Inflammatory macrophage treated with lipopolysaccharide for 1 hour (primary cell): ENCODE results near the gene ZFC3H1.
"Not testable (repeated sequence)": the region's sequence is repeated elsewhere in the genome, so short reads cannot be mapped to it uniquely, and the experiment has no call there.

Experiments used
- DNase-seq, 2 donors: peaks; one replicate each; pipeline ENCODE4 v3.0.0-alpha.2; 2020 to 2022

Gene ZFC3H1

DNA sequence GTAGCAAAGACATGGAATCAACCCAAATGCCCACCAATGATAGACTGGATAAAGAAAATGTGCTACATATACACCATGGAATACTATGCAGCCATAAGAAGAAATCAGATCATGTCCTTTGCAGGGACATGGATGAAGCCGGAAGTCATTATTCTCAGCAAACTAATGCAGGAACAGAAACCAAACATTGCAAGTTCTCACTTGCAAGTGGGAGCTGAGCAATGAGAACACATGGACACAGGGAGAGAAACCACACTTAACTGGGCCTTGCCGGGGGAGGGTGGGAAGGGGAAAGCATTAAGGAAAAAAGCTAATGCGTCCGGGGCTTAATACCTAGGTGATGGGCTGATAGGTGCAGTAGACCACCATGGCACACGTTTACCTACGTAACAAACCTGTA, 93.8 kb downstream of the ZFC3H1 start:
- not testable (repeated sequence) for DNase-seq

DNA sequence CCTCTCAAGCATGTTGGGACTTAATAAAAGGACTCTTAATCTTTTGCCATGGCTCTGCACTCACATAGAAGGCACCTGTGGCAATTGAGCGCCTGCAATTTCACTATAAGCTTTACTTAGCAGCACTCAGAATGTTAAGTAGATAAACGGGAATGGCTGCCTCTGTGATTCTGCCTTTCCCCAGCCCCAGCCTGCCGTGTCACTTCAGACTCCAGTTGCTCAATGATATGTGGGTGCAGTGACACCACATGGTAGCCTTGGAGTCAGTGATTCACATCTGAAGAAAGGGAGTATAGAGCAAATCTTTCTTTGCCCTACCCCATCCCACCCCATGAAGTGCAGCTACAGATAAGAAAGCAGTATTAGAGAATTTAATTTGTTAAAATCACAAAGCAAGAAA, 96.1 kb downstream of the ZFC3H1 start:
- peak; percentile 11 to 33 for DNase-seq

DNA sequence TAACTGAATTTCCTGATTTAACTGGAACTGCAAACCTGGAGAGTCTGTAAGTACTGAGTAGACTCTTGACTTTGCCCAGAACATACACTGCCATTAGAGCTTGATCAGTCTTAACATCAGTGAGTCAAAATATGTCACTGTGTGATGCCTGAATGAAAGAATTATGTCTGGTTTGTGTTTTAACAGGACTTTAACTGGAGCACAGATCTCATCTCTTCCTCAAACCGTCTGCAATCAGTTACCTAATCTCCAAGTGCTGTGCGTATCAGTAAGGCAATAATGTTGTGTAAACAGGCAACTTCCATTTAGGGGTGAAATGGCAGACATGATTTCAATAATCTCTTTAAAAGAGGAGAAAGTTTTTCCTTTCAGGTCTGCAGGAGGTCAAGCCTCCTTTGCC, 97.0 kb downstream of the ZFC3H1 start:
- DNase-seq = peak in 1 of 2 donors; percentile 4

DNA sequence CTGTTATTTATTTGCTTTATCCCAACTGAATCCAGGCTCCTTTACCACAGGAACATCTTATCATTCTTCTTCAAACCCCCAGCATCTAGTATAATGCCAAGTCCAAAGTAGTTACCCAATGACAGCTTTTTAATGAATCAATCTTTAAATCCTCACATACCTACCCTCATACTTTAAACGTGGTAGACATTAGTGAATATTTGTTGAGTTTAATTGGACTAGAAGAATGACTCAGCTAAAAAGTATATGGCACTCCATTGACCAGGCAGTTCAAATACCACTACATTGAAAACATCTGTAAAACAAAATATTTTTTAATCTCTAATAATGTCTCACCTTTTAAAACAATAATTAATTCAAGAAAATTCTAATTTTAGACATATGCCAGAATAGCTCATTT, 98.1 kb downstream of the ZFC3H1 start:
- DNase-seq = no peak

DNA sequence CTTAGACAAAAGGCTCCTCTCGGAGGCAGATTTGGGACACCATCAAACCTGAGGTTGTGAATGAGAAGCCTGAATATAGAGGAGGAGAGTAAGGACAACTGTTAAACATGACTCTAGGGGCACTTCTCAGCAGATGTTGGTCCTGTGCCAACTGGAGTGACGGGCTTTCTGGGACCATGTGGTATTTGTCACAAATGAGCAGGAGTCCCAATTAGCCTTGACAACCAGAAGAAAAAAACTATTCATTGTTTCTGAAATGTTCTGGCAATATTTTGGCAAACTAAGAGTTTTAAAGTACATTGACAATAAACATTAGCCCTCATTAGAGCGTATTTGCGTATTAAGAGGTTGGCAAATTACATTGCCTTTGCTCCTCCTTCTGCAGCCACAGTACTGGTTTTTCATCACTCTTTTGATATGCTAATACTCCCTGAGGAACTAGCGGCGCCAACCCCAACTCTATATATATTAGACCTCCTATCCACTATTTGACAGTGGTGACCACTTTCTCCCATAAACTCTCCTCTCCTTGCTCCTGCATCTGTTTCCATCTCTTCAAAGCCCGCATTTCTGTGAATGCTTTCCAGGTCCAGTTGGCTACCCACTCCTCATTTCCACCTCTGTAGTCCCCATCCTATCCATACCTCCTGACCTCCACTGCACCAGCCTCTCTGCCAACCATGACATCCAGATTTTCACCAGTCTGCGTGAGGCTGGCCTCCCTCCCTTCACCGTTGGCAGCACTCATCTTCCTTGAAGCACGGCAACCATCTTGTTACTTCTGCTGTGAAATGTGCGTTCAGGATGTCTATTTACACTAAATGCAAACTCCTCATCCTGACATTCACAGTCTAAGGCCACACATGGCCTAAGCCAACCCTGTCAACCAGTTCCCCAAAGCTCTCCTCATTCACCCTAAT, 100.7 kb downstream of the ZFC3H1 start:
- DNase-seq = no peak
